ENCODE results near the gene IRGC. TPM values are rescaled to one million over a fixed set of nuclear protein-coding genes. Genes with fewer than 3 reads are reported as not detected.

IRGC gene
- total RNA-seq, 1 experiment from 2014 or later, result not detected

GRCh38 chr19:43741075-43741825 lies 25.4 kb downstream of the IRGC start:
- Mint-ChIP-seq H3K27me3 (ENCODE audit: low read depth) (no peaks in the 10 kb centered on the region), H3K36me3 (peaks cover 61% of the 10 kb centered on the region), H3K4me1 (peaks cover 6% of the 10 kb centered on the region; the same call in 1 of the 2 replicates), H3K9me3 (no peaks in the 10 kb centered on the region), H3K4me3 (no peak overlapping the region), H3K27ac (no peak overlapping the region)
- CTCF ChIA-PET, result interaction anchor here (0.6 kb wide), 1 partner anchor 146 kb away, joined by 4 read pairs; no protein-coding TSS in a partner anchor
- TF ChIP-seq E2F1 (CRISPR knock-in tag; IDR thresholded peaks at IDR 0.05), result no peak
- TF ChIP-seq STAT6 (CRISPR knock-in tag; conservative IDR thresholded peaks at IDR 0.05; ENCODE audit: low read depth), result no peak
- TF ChIP-seq MLX (CRISPR knock-in tag; IDR thresholded peaks at IDR 0.05), result no peak
- TF ChIP-seq ATF2 (CRISPR knock-in tag; IDR thresholded peaks at IDR 0.05; ENCODE audit: borderline replicate concordance, low read depth), result no peak
- no peak for TF ChIP-seq E2F4 (CRISPR knock-in tag; IDR thresholded peaks at IDR 0.05; ENCODE audit: borderline replicate concordance, low read depth)
- no peak for TF ChIP-seq ATF6 (CRISPR knock-in tag; IDR thresholded peaks at IDR 0.05)
- no peak for TF ChIP-seq SP1 (CRISPR knock-in tag; conservative IDR thresholded peaks at IDR 0.05)
- TF ChIP-seq ELF4 (CRISPR knock-in tag; IDR thresholded peaks at IDR 0.05; ENCODE audit: low read depth), result no peak
- no peak for TF ChIP-seq TEAD1 (CRISPR knock-in tag; IDR thresholded peaks at IDR 0.05)
- TF ChIP-seq ZSCAN18 (CRISPR knock-in tag; IDR thresholded peaks at IDR 0.05), result no peak
- TF ChIP-seq JAZF1 (CRISPR knock-in tag; IDR thresholded peaks at IDR 0.05), result no peak
- TF ChIP-seq FOXJ3 (CRISPR knock-in tag; IDR thresholded peaks at IDR 0.05; ENCODE audit: borderline replicate concordance), result no peak
- TF ChIP-seq HMGXB4 (CRISPR knock-in tag; IDR thresholded peaks at IDR 0.05), result no peak
- no peak for TF ChIP-seq ZNF219 (CRISPR knock-in tag; IDR thresholded peaks at IDR 0.05; ENCODE audit: borderline replicate concordance)
- TF ChIP-seq USF1 (CRISPR knock-in tag; IDR thresholded peaks at IDR 0.05), result no peak
- no peak for TF ChIP-seq GABPB1 (CRISPR knock-in tag; IDR thresholded peaks at IDR 0.05)
- DNase-seq (ENCODE audit: low spot score) (no peak), ATAC-seq (no peak)
- POLR2A ChIA-PET, result no interaction called here
